BE2C (cell line): Measurements from ENCODE around the gene NPSR1.

ENCODE experiments used
- DNase-seq: peaks from one replicate; pipeline ENCODE4 v3.0.0-alpha.2; 2020
- H3K27me3 ChIP-seq: fragments of 250-450 bp; sonication (Bioruptor Pico); 2 replicates; pipeline ENCODE4 v1.5.1; 2020; ENCODE audit warnings: mild to moderate bottlenecking
- H3K36me3 ChIP-seq: fragments of 250-450 bp; sonication (Bioruptor Pico); 2 replicates; pipeline ENCODE4 v1.5.1; 2020; ENCODE audit warnings: mild to moderate bottlenecking
- H3K4me1 ChIP-seq: fragments of 250-450 bp; sonication (Bioruptor Pico); 2 replicates; pipeline ENCODE4 v1.5.1; 2020
- H3K4me3 ChIP-seq: 2 replicates; pipeline ENCODE4 v1.5.1; 2011; ENCODE audit warnings: low read depth, low read length
- H3K9me3 ChIP-seq: fragments of 250-450 bp; sonication (Bioruptor Pico); 2 replicates; pipeline ENCODE4 v1.5.1; 2020
- TF ChIP-seq, protein P1 (sequence below): IDR thresholded peaks from 2 replicates; pipeline ENCODE4 v1.5.1; 2012; ENCODE audit warnings: mild to moderate bottlenecking, low read depth, low read length

The NPSR1 gene

DNA sequence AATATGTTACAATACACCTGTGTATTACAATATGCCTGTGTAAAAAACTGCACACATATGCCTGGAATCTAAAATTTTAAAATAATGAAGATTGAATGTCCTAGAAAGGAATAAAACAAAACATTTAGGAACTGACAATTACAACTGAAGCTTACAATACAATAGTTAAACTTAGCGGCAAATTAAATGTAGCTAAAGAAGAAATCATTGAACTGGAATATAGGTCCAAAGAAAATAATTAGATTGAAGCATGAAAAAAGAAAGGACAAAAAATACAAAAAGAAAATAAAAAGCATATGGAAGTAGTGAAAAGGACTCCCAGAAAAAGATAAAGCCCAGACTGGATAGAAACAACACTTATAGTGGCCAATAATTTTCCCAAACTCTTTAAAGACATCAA, 38.4 kb downstream of the NPSR1 start:
- H3K4me3 ChIP-seq: no peak overlapping the region
- H3K9me3 ChIP-seq: no peaks in the 10 kb centered on the region
- H3K4me1 ChIP-seq: no peaks in the 10 kb centered on the region
- H3K27me3 ChIP-seq: no peaks in the 10 kb centered on the region
- no peaks in the 10 kb centered on the region for H3K36me3 ChIP-seq
- TF ChIP-seq, protein P1, sequence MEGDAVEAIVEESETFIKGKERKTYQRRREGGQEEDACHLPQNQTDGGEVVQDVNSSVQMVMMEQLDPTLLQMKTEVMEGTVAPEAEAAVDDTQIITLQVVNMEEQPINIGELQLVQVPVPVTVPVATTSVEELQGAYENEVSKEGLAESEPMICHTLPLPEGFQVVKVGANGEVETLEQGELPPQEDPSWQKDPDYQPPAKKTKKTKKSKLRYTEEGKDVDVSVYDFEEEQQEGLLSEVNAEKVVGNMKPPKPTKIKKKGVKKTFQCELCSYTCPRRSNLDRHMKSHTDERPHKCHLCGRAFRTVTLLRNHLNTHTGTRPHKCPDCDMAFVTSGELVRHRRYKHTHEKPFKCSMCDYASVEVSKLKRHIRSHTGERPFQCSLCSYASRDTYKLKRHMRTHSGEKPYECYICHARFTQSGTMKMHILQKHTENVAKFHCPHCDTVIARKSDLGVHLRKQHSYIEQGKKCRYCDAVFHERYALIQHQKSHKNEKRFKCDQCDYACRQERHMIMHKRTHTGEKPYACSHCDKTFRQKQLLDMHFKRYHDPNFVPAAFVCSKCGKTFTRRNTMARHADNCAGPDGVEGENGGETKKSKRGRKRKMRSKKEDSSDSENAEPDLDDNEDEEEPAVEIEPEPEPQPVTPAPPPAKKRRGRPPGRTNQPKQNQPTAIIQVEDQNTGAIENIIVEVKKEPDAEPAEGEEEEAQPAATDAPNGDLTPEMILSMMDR: no peak
- DNase-seq: no peak

DNA sequence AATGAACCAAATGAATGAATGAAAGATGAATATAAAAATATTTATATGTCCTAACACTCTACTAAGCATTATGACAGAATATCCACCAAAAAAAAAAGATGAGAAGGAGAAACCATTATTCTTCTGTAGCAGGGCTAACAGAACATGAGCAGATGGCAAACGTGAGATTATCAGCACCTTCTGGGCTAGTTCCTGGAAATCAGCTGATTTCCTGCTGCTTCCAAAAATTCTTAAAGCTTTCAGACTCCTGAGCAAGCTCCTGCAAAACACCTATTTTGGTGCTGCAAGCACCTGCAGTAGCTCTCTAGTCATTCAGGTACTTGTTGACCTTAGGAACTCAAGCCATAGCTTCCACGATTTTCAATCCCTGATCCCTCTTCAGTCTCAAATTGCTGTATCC, 51.8 kb downstream of the NPSR1 start:
- DNase-seq: no peak
- Histone ChIP-seq H3K4me1 (no peaks in the 10 kb centered on the region), H3K27me3 (no peaks in the 10 kb centered on the region), H3K36me3 (no peaks in the 10 kb centered on the region), H3K4me3 (no peak overlapping the region), H3K9me3 (no peaks in the 10 kb centered on the region; the same call in 1 of the 2 replicates)
- TF ChIP-seq, protein P1: no peak

- H3K9me3 ChIP-seq: no peaks in the 10 kb centered on the region
- H3K36me3 ChIP-seq: no peaks in the 10 kb centered on the region
- no peak for DNase-seq
- H3K4me1 ChIP-seq: no peaks in the 10 kb centered on the region
- TF ChIP-seq, protein P1: no peak
- H3K4me3 ChIP-seq: no peak overlapping the region
- H3K27me3 ChIP-seq: no peaks in the 10 kb centered on the region
These were observed 60.8 kb downstream of the NPSR1 start for GRCh38 chr7:34718867-34719266.

DNA sequence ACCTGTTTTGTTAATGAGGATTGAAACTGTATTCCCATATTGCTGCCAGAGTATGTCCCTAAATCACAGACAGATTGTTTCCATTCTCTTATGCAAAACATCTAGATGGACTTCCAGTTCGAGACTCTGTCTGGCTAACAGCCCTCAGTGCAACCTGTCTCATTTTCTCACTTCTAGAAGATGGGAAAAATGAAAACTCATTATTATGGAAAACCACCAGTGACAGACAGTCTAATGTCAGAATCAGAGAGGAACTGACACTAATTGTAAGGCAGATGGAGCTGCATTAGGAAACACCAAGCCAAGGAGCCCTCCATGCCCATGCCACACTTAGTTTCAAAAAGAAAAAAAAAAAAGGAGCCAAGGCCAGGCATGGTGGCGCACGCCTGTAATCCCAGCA, 61.6 kb downstream of the NPSR1 start:
- Histone ChIP-seq H3K4me1 (no peaks in the 10 kb centered on the region), H3K36me3 (no peaks in the 10 kb centered on the region), H3K9me3 (no peaks in the 10 kb centered on the region), H3K27me3 (no peaks in the 10 kb centered on the region), H3K4me3 (no peak overlapping the region)
- no peak for DNase-seq
- TF ChIP-seq, protein P1: no peak

DNA sequence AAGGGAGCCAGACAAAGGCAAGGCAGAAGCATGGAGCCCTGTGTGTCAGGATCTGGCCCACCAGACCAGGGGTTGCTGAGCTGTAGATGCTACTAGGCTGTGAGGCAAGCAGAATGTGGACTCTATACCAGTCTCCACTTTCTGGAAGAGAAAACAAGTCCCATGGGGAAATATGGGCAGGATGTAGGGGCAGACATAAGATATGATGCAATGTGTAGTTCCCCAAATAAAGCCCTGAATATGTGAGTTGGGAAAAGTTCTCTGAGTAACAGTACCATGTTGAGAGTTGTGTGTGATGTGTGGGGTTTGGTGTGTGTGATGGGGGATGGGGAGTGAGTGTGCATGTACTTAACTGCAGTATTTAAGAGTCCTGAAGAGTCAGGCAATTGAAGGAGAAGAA, 62.3 kb downstream of the NPSR1 start:
- no peaks in the 10 kb centered on the region for H3K36me3 ChIP-seq
- DNase-seq: no peak
- TF ChIP-seq, protein P1: no peak
- H3K27me3 ChIP-seq: no peaks in the 10 kb centered on the region
- H3K4me3 ChIP-seq: no peak overlapping the region
- no peaks in the 10 kb centered on the region for H3K4me1 ChIP-seq
- H3K9me3 ChIP-seq: no peaks in the 10 kb centered on the region

DNA sequence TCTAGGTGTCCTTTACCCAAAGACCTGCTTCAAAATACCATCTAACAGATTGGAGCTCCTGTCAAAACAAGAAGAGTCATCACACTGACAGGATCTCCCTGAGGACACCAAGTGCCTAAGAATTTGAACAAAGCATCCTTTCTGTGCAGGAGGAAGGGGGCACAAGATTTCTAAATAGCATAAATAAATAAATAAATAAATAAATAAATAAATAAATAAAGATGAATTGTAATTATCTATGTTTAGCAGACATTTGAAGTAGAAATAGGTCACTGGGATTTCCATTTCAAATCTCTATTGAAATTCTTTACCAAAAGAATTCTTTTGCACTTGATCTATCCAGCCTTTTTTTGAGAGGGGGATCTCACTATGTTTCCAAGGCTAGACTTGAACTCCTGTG, 65.3 kb downstream of the NPSR1 start:
- Histone ChIP-seq H3K27me3 (no peaks in the 10 kb centered on the region), H3K9me3 (no peaks in the 10 kb centered on the region), H3K4me1 (no peaks in the 10 kb centered on the region), H3K4me3 (no peak overlapping the region), H3K36me3 (no peaks in the 10 kb centered on the region)
- TF ChIP-seq, protein P1: no peak
- no peak for DNase-seq
